CD4-positive, alpha-beta T cell treated with Interleukin-17A for 4 hours (primary cell): ENCODE results near the gene BTBD9.

Experiments used
- DNase-seq: peaks from one replicate; pipeline ENCODE4 v3.0.0-alpha.2; 2020; ENCODE audit warnings: mixed read lengths

The BTBD9 gene

DNA sequence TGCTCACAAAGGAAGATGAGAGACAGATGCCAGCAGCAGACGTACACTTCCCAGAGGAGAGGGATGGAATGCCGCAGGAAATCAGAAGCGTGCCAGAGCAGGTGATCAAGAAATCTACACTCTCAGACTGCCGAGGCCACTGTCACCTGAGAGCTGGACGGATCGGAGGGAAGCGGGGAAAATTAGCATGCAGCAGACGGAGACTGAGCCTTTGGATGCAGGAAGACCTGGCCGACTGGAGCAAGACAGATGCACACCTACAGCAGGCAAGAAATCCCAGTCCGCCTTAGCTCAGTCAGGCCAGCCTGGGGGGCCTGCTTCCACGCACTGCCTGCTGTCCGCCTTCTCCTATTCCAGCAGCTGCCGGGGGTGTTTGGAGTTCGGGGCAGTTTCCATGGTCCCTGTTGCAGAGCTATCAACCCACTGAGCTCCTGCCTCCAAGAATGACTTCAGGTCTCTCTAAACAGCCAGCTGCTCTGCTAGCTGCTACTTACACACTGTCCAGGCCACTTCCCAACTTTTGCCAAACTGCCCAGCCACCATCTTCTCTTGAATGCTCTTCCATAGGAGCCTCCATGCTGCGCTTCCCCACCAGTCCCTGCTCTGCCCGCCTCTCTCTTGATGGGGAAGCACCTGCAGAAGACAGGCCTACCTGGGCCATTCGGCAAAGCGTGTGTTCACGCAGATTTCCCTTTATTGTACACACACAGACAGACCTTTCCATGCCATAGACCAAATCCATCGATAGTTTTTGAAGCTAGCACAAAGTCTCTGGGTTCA, 451.7 kb downstream of the BTBD9 start:
- DNase-seq = no peak

- no peak for DNase-seq
These were observed 452.4 kb downstream of the BTBD9 start for GRCh38 chr6:38187325-38187724.

GRCh38 chr6:38185752-38186151, 454.0 kb downstream of the BTBD9 start:
- DNase-seq = no peak

DNA sequence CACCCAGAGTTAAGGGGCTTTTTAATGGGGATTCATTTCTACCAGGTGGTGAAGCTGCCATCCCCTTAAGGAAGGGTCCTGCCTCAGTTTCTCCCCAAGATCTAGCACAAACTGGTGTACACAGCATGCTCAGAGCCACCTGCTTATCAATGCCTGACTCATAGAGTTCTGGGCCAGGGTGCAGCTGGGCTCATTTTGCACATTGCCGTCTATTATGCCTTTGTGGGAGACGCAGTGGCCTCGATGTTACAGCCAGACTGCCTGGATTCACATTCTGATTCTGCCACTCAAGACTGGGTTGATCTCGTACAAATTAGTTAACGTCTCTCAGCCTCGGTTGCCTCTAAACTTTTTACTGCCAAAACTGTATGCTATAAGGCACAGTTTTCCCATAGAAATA, 454.5 kb downstream of the BTBD9 start:
- DNase-seq = no peak

- DNase-seq = no peak
These were observed 455.1 kb downstream of the BTBD9 start for GRCh38 chr6:38184585-38185080.

- no peak for DNase-seq
These were observed 455.7 kb downstream of the BTBD9 start for GRCh38 chr6:38183856-38184584.

- DNase-seq = no peak
These were observed 457.3 kb downstream of the BTBD9 start for GRCh38 chr6:38182426-38182825.

DNA sequence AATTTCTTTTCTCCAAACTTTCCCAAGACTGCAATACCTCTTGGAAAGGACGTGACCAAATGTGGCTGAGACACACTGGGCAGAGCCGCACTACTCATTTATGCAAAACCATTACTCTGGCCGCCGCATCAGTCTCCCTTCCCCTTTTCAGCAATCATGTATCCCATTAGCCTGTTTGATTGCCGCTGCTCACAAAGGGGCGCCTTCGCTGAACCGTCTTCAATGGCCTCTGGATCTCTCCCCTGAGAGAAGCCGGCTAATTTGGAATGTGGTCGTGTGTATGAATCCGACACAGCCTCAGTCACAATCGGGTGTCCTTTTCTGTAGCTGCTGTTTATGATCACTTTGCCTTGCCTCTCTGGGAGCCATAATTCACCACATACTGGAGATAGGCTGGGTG, 459.1 kb downstream of the BTBD9 start:
- DNase-seq = no peak

GRCh38 chr6:38179794-38180430, 459.8 kb downstream of the BTBD9 start:
- DNase-seq = no peak

GRCh38 chr6:38179300-38179699, 460.4 kb downstream of the BTBD9 start:
- DNase-seq = no peak

- no peak for DNase-seq
These were observed 461.2 kb downstream of the BTBD9 start for GRCh38 chr6:38178584-38178886.

DNA sequence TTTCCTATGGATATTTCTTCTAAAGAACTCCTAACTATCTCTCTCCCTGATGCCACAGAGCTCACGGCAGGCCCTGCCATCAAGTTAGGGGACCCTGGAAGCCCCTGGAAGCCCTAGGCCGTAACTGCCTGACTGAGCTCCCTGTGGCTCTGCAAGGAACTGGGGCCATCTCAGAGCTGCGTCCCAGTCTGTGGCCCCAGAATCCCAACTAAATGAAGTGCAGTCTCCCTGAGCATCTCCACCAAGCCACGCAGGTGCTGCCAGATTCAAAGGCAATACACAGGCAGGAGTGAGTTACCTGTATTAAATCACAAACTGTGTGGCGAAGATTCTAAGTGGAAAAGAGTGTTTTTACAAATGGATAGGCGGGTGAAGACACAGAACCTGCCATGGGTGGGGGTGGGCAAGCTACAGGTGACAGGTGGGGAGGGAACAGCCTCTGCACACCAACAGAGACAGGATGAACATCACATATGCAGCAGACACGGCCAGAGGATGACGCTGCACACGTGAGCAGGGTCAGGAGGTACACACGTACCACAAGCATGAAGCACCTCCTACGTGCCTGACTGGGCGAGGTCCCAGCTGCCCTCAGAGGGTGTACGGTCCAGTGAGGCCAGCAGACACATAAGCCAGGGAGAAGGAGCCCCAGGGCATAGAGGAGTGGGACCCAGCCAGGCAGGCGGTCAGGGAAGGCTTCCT, 461.7 kb downstream of the BTBD9 start:
- DNase-seq = no peak

DNA sequence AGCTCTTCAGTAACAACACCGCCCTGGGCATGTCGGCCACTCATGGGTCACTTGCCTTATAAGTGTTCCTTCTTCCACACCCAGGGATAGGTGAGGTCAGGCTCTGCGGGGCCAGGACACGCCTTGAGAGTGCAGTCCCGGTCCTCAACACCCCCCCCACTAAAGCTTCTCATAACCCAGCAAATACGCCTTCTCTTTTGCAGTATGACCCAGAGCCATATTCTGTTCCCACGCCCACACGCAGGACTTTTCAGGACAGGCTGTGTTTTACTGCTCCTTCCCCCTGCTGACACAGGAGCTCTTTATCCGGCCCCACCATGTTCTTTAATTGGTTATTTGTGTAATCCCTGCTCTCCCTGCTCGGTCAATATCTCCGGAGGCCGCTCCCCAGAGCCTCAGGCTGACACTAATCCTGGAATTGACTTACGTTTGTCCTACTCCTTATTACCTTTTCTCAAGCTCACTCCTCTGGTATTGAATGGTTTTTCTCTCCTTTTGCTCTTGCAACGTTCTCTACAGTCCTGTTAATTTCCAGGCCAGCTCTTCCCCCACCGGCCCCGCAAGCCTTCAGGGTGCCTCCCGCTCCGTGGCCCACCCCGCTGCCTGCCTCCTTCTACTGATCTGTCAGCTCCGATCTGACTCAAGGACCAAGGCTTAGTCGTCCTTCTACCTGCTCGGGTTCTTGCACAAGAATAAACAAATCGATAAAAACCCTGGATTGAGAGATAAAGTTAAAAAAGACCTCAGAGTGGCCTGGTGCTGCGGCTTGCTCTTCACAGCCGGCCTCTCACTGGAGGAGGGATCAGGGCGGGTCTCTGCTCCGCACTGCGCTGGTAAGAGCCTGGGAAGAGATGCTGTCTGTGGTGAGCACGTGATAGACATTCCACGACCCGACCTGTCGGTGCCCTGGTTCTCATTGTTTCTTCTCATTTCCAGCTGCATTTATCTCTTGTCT, 462.7 kb downstream of the BTBD9 start:
- DNase-seq = no peak

DNA sequence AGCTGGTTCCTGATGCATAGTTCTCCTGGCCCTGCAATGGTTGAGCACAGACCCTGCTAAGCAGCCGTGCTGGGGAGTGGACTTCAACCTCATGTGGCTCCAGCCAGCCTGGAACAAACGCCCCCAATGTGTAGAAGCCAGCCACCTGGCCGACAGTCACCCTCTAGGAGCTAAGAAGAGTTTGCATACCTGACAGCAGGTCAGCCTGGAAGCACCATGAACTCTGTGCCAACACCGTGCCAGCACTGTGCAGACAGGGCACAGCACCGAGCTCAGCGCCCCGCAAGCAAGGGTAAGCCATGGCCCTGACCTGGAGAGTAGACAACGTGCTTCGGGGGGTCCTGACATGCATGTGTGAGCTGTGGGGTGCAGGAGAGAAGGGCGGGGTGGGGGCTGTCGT, 463.9 kb downstream of the BTBD9 start:
- no peak for DNase-seq

DNA sequence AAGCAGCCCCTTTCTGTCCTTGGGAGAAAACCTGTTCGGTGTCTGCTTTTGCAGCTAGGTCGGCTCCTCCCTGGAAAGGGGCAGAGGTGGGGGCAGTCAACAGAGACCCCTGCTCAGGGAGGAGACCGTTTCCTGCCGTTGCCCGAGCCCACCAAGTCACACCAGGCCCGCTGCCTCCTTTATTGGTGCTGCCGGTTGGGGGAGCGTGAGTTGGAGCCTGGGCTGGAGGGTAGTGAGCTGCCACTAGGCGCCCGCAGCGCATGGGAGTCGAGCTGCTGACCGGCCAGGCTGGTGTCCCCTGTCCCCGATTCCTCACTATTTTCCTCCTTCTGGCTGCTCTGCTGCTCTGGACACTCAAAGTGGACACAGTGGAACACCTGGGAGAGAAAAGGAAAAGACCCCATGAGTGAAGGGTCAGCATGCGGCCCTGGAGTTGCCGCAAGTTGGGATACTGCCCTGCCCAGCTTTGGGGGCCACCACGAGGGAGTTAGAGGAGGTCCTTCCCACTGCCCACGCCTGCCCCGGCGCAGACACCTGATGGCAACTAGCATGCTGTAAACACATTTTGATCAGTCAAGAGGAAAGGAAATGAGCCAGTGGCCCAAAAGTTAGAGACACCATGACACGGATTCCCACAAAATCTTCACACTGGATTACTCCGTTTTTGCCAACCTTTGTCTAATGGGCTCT, 464.8 kb downstream of the BTBD9 start:
- DNase-seq = no peak

DNA sequence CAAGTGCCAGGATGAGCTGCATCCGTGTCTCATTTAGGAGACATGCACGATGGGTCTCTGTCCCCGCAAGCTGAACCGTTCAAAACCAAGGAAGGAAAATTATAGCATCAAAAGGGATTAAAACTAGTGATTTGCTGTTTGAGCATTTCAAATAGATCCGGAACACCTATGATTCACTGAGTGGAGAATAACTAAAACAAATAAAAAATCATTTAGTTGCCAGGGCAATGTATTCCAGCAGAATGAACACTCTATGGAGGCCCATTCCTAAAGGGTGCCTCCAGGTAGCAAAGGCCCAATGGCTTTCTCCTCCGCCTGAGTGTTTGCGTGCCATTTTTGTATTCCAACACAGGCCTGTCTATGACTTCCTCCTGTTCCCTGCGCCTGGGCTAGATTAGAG, 465.4 kb downstream of the BTBD9 start:
- no peak for DNase-seq

DNA sequence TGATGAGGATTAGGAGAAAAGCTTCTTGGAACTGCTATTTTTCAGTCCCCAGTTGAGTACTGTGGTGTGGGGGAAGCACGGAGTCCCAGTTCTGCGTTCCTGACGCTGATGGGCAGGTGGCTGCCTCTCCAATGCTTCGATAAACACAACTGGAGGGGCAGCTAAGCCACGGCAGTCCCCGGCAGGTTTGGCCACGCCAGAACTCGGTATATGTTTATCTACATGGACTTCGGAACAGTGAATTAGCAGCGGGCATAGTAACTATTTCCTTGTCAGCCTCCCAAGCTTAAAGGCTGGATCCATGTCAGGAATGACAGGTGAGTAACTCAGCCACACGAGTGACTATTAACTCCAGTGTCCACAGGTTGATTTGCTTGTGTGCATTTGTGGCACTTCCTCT, 465.8 kb downstream of the BTBD9 start:
- no peak for DNase-seq

DNA sequence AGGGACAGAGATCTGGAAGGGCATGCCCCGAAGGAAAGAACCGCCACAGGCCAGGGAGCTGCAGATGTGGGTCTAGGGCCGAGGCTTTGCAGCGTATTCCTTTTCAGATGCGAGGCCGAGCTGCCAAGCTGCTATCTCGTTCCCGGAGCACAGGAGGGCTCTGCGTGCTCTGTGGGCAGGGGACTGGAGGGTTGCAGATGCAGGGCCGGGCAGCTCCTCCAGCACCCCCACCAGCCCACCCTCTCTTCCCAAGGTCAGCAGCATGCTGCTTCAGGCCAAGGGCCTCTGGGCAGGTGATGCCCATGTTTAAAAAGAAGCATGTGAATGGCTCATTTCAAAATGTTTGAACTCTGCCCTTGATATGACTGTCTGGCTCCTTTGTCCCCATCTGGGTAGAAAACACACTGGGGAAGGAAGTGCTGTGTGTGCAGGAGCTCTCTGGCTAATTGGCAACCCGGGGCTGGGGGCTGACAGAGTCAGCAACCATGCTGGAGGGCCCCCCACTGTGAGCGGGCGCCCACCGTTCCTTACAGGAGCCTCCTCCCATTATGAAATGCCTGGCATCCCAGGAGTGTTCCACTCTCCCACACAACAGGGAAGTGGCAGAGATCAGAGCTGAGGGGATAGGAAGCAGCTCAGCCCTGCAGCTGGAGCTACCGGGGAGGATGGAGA, 466.9 kb downstream of the BTBD9 start:
- DNase-seq = no peak

GRCh38 chr6:38171997-38172738, 467.6 kb downstream of the BTBD9 start:
- DNase-seq = no peak

DNA sequence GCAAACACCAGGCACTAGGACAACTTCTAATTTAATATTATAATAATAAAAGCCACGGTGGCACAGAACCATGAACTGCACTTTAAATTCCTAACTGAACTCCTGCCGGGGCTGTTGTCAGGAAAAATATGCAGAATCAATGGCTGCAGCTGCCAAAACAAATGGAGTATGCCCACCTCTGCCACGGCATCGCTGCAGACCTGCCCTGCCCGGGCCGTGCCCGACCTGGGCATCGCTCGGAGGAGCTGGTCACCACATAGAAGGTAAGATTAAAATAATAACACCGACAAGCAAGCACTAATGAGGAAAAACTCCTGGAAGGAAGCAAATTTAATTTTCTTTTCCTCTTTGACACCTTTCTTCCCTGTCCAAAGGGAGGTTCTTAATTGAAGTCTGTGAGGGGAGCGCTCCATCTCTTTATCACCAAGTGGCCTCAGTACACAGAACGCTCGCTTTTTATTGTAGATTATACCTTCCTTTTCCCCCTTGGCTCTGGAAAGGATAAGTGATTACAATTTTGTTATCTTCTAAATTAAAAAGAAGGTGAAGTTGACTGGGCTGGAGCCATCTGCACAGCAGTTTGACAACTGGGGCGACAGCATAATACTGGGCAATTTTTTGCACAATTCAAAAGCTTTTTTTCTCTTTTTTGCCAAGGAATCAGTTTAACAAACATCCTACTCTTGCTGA, 468.9 kb downstream of the BTBD9 start:
- no peak for DNase-seq
